MM.1S (cell line): ENCODE measurements around the gene PUM1.

ENCODE experiments used
- DNase-seq: peaks from one replicate; pipeline ENCODE4 v3.0.0-alpha.2; 2015
- H2AFZ ChIP-seq: fragments of 300-600 bp; sonication (generic); 2 replicates; pipeline ENCODE4 v1.6.0; 2016; ENCODE audit warnings: antibody characterized with exemption, low read length
- H3F3A ChIP-seq: fragments of 300-600 bp; sonication (generic); 2 replicates; pipeline ENCODE4 v1.6.1; 2016; ENCODE audit warnings: mild to moderate bottlenecking, antibody characterized with exemption, low read length, moderate library complexity, mixed read lengths; ENCODE audit not compliant: insufficient read depth
- H3K27ac ChIP-seq: fragments of 300-600 bp; sonication (generic); 2 replicates; pipeline ENCODE4 v1.5.1; 2016; ENCODE audit warnings: mild to moderate bottlenecking, low read length
- H3K27me3 ChIP-seq: fragments of 300-600 bp; sonication (generic); replicated peaks from 2 replicates; pipeline ENCODE4 v1.6.0; 2016; ENCODE audit warnings: low read length; ENCODE audit not compliant: insufficient read depth
- H3K36me3 ChIP-seq: fragments of 300-600 bp; sonication (generic); replicated peaks from 2 replicates; pipeline ENCODE4 v1.6.1; 2016; ENCODE audit warnings: mild to moderate bottlenecking, low read length, mixed read lengths; ENCODE audit not compliant: insufficient read depth
- H3K4me1 ChIP-seq: fragments of 300-600 bp; sonication (generic); 2 replicates; pipeline ENCODE4 v1.6.1; 2016; ENCODE audit warnings: low read length, mixed read lengths
- H3K4me2 ChIP-seq: fragments of 300-600 bp; sonication (generic); 2 replicates; pipeline ENCODE4 v1.6.0; 2016; ENCODE audit warnings: low read depth, low read length
- H3K4me3 ChIP-seq: fragments of 300-600 bp; sonication (generic); 2 replicates; pipeline ENCODE4 v1.5.1; 2016; ENCODE audit warnings: low read length, mixed read lengths
- H3K79me2 ChIP-seq: fragments of 300-600 bp; sonication (generic); 2 replicates; pipeline ENCODE4 v1.6.1; 2016; ENCODE audit warnings: mixed run types, low read length, mixed read lengths
- H3K9ac ChIP-seq: fragments of 300-600 bp; sonication (generic); 2 replicates; pipeline ENCODE4 v1.6.1; 2016; ENCODE audit warnings: low read length, mixed read lengths
- H3K9me2 ChIP-seq: fragments of 300-600 bp; sonication (generic); replicated peaks from 2 replicates; pipeline ENCODE4 v1.6.1; 2016; ENCODE audit warnings: mild to moderate bottlenecking, low read length, mixed read lengths; ENCODE audit not compliant: insufficient read depth
- H3K9me3 ChIP-seq: fragments of 300-600 bp; sonication (generic); replicated peaks from 2 replicates; pipeline ENCODE4 v1.6.1; 2016; ENCODE audit warnings: mild to moderate bottlenecking, low read length, mixed read lengths; ENCODE audit not compliant: insufficient read depth
- H4K20me1 ChIP-seq: fragments of 300-600 bp; sonication (generic); 2 replicates; pipeline ENCODE4 v1.6.1; 2016; ENCODE audit warnings: mild to moderate bottlenecking, low read length, moderate library complexity, mixed read lengths; ENCODE audit not compliant: insufficient read depth
- CTCF ChIP-seq: fragments of 300-600 bp; sonication (generic); IDR thresholded peaks from 2 replicates; pipeline ENCODE4 v1.5.1; 2016; ENCODE audit warnings: antibody characterized with exemption, low read length, mixed read lengths
- EZH2 ChIP-seq: fragments of 300-600 bp; sonication (generic); optimal IDR thresholded peaks from 2 replicates; pipeline ENCODE3; 2017; ENCODE audit warnings: low read depth, mild to moderate bottlenecking, antibody characterized with exemption, low read length, mixed read lengths
- EZH2phosphoT487 ChIP-seq: fragments of 300-600 bp; sonication (generic); IDR thresholded peaks from 2 replicates; pipeline ENCODE4 v1.6.1; 2018; ENCODE audit warnings: antibody characterized with exemption, low read length

Gene PUM1

GRCh38 chr1:31111290-31111951 is 45.9 kb upstream of the PUM1 start:
- no peak overlapping the region for H3K27ac ChIP-seq
- no peaks in the 10 kb centered on the region for H3K79me2 ChIP-seq
- H3K4me3 ChIP-seq: no peak overlapping the region
- no peak overlapping the region for H2AFZ ChIP-seq
- no peak for TF ChIP-seq EZH2
- TF ChIP-seq EZH2phosphoT487: no peak
- TF ChIP-seq CTCF: no peak
- H3K9me3 ChIP-seq: no peaks in the 10 kb centered on the region
- H3K9me2 ChIP-seq: no peaks in the 10 kb centered on the region
- no peaks in the 10 kb centered on the region for H3K36me3 ChIP-seq
- no peaks in the 10 kb centered on the region for H3K27me3 ChIP-seq
- H3K4me2 ChIP-seq: no peak overlapping the region
- DNase-seq: no peak
- no peak overlapping the region for H3K9ac ChIP-seq
- H3K4me1 ChIP-seq: no peaks in the 10 kb centered on the region
- no peaks in the 10 kb centered on the region for H4K20me1 ChIP-seq
- no peaks in the 10 kb centered on the region for H3F3A ChIP-seq

GRCh38 chr1:31110846-31111245 is 45.3 kb upstream of the PUM1 start:
- no peaks in the 10 kb centered on the region for H3K4me1 ChIP-seq
- no peaks in the 10 kb centered on the region for H3K36me3 ChIP-seq
- no peak for DNase-seq
- H3F3A ChIP-seq: no peaks in the 10 kb centered on the region
- H3K27me3 ChIP-seq: no peaks in the 10 kb centered on the region
- H2AFZ ChIP-seq: no peak overlapping the region
- no peaks in the 10 kb centered on the region for H3K9me2 ChIP-seq
- H3K9ac ChIP-seq: no peak overlapping the region
- H3K27ac ChIP-seq: no peak overlapping the region
- TF ChIP-seq EZH2phosphoT487 (no peak), EZH2 (no peak), CTCF (no peak)
- H3K4me2 ChIP-seq: no peak overlapping the region
- no peaks in the 10 kb centered on the region for H3K79me2 ChIP-seq
- no peaks in the 10 kb centered on the region for H3K9me3 ChIP-seq
- H4K20me1 ChIP-seq: no peaks in the 10 kb centered on the region
- no peak overlapping the region for H3K4me3 ChIP-seq

- H3K9me2 ChIP-seq: no peaks in the 10 kb centered on the region
- no peak for DNase-seq
- H3K9me3 ChIP-seq: no peaks in the 10 kb centered on the region
- H3K27ac ChIP-seq: no peak overlapping the region
- H3K4me3 ChIP-seq: no peak overlapping the region
- no peak overlapping the region for H3K4me2 ChIP-seq
- no peaks in the 10 kb centered on the region for H3K79me2 ChIP-seq
- H2AFZ ChIP-seq: no peak overlapping the region
- H3K4me1 ChIP-seq: no peaks in the 10 kb centered on the region
- TF ChIP-seq EZH2phosphoT487: no peak
- TF ChIP-seq CTCF: no peak
- TF ChIP-seq EZH2: no peak
- no peak overlapping the region for H3K9ac ChIP-seq
- no peaks in the 10 kb centered on the region for H3K27me3 ChIP-seq
- H4K20me1 ChIP-seq: no peaks in the 10 kb centered on the region
- no peaks in the 10 kb centered on the region for H3F3A ChIP-seq
- H3K36me3 ChIP-seq: no peaks in the 10 kb centered on the region
These were observed 43.3 kb upstream of the PUM1 start for GRCh38 chr1:31108861-31109260.
